EL (cell line): ENCODE measurements around the gene MOXD1.

Experiments used
- DNase-seq: peaks from one replicate; pipeline ENCODE4 v3.0.0-alpha.2; 2016

MOXD1 gene

GRCh38 chr6:132400883-132401617, at the start of gene MOXD1:
TSS of gene MOXD1 (minus strand) at chr6:132401475. CDS start at chr6:132401426, 49 bp downstream.
- peak; percentile 72 for DNase-seq

GRCh38 chr6:132446855-132447241, 45.6 kb upstream of the MOXD1 start:
- DNase-seq, result no peak

GRCh38 chr6:132446141-132446854, 45.0 kb upstream of the MOXD1 start:
- no peak for DNase-seq

- DNase-seq, result peak; percentile 94
These were observed 44.1 kb upstream of the MOXD1 start for GRCh38 chr6:132445201-132445951.

GRCh38 chr6:132443206-132443605, 41.9 kb upstream of the MOXD1 start:
- DNase-seq, result peak; percentile 48

- DNase-seq, result no peak
These were observed 28.8 kb upstream of the MOXD1 start for GRCh38 chr6:132430110-132430509.

- no peak for DNase-seq
These were observed 23.9 kb upstream of the MOXD1 start for GRCh38 chr6:132425176-132425575.

GRCh38 chr6:132423839-132424238, 22.6 kb upstream of the MOXD1 start:
- no peak for DNase-seq

- no peak for DNase-seq
These were observed 17.1 kb upstream of the MOXD1 start for GRCh38 chr6:132418235-132418965.

GRCh38 chr6:132414761-132415160, 13.5 kb upstream of the MOXD1 start:
- DNase-seq, result peak; percentile 86

GRCh38 chr6:132414322-132414721, 13.0 kb upstream of the MOXD1 start:
- DNase-seq, result no peak

GRCh38 chr6:132413499-132413802, 12.2 kb upstream of the MOXD1 start:
- no peak for DNase-seq

GRCh38 chr6:132412656-132413498, 11.6 kb upstream of the MOXD1 start:
- DNase-seq, result peak; percentile 60

- DNase-seq, result no peak
These were observed 10.0 kb upstream of the MOXD1 start for GRCh38 chr6:132411296-132411695.

- DNase-seq, result no peak
These were observed 9.6 kb upstream of the MOXD1 start for GRCh38 chr6:132410830-132411229.

GRCh38 chr6:132405143-132405915, 4.1 kb upstream of the MOXD1 start:
- DNase-seq, result peak; percentile 25

GRCh38 chr6:132404736-132405135, 3.5 kb upstream of the MOXD1 start:
- DNase-seq, result no peak

GRCh38 chr6:132404330-132404729, 3.1 kb upstream of the MOXD1 start:
- no peak for DNase-seq

- DNase-seq, result no peak
These were observed 477 bp upstream of the MOXD1 start for GRCh38 chr6:132401618-132402285.

GRCh38 chr6:132400555-132400882, 756 bp downstream of the MOXD1 start:
- peak; percentile 63 for DNase-seq
